HepG2 (cell line): Measurements from ENCODE around the gene CYB561. TPM values are rescaled to one million over a fixed set of nuclear protein-coding genes. Genes with fewer than 3 reads are reported as not detected.

Experiments used
- ATAC-seq: fragments of 200-7000 bp; cut with Tn5 transposase; 3 replicates; pipeline ENCODE4 v1.9.1; 2020; ENCODE audit warnings: mild to moderate bottlenecking, moderate library complexity
- BruUV-seq: library from RNA; stranded (reverse); fragments of 400-500 nt; replicated peaks from 2 replicates; lab custom pipeline; 2021; lab: Mats Ljungman, UMichigan
- CTCF ChIA-PET: fragments of 300-600 bp; formaldehyde crosslinking; extraction: SDS; loops from one replicate; lab custom pipeline; 2021; ENCODE audit warnings: low total read pairs, inconsistent platforms, low intra/inter-chr PET ratio; lab: Yijun Ruan, JAX
- POLR2A ChIA-PET: fragments of 350-600 bp; sonication (Branson Sonifier 250); formaldehyde crosslinking; loops from one replicate; lab custom pipeline; 2020; ENCODE audit warnings: antibody characterized with exemption, inconsistent platforms; lab: Yijun Ruan, JAX
- DNase-seq: peaks from one replicate; pipeline ENCODE4 v3.0.0-alpha.2; 2015; ENCODE audit warnings: low spot score
- FAIRE-seq: peaks from 3 replicates; lab custom pipeline; 2011; peaks lifted over from hg19 to GRCh38; lab: Jason Lieb, UNC
- H2AFZ ChIP-seq: one replicate; pipeline ENCODE4 v1.6.1; 2011; ENCODE audit warnings: low read length, inconsistent platforms
- H3K27ac ChIP-seq: fragments of 300-600 bp; 3 replicates; pipeline ENCODE4 v1.8.0; 2011; ENCODE audit warnings: mixed run types, mild to moderate bottlenecking, mixed read lengths, low read length, inconsistent platforms; ENCODE audit not compliant: insufficient read depth; ENCODE audit errors: extremely low read length
- H3K27me3 ChIP-seq, 2 experiments: fragments of 200-600 bp in 1 of 2; 2 replicates in 1 of 2; 3 replicates in 1 of 2; pipeline versions ENCODE4 v1.6.0 to v1.8.0; 2011; ENCODE audit warnings: low read length in 2 of 2, mild to moderate bottlenecking in 2 of 2, moderate library complexity in 2 of 2, inconsistent platforms in 1 of 2; ENCODE audit not compliant: insufficient read depth in 2 of 2, control insufficient read depth in 1 of 2
- H3K36me3 ChIP-seq, 2 experiments: fragments of 200-600 bp in 1 of 2; replicated peaks in 1 of 2; 2 replicates in 1 of 2; 3 replicates in 1 of 2; pipeline versions ENCODE4 v1.5.1 to v1.8.0; 2011; ENCODE audit warnings: low read length in 2 of 2, inconsistent platforms in 1 of 2; ENCODE audit not compliant: insufficient read depth in 2 of 2, control insufficient read depth in 1 of 2
- H3K4me1 ChIP-seq: 2 replicates; pipeline ENCODE4 v1.5.1; 2012; ENCODE audit warnings: low read length, inconsistent platforms; ENCODE audit not compliant: insufficient read depth
- H3K4me2 ChIP-seq: 2 replicates; pipeline ENCODE4 v1.6.0; 2011; ENCODE audit warnings: low read depth, low read length, inconsistent platforms
- H3K4me3 ChIP-seq, 3 experiments: fragments of 200-600 bp in 1 of 3; sonication (generic), shearing (Covaris generic) in 1 of 3; replicated peaks in 1 of 3; 2 replicates each; pipeline ENCODE4 v1.5.1; 2011 to 2016; ENCODE audit warnings: low read length in 3 of 3, inconsistent platforms in 2 of 3, low read depth in 2 of 3, mild to moderate bottlenecking in 2 of 3, control low read depth in 1 of 3, mixed read lengths in 1 of 3; ENCODE audit not compliant: insufficient read depth in 1 of 3
- H3K79me2 ChIP-seq: one replicate; pipeline ENCODE4 v1.6.1; 2011; ENCODE audit warnings: low read length, inconsistent platforms; ENCODE audit not compliant: insufficient read depth
- H3K9ac ChIP-seq: 2 replicates; pipeline ENCODE4 v1.6.0; 2011; ENCODE audit warnings: mild to moderate bottlenecking, low read depth, low read length, inconsistent platforms; ENCODE audit not compliant: insufficient read depth
- H3K9me3 ChIP-seq: 2 replicates; pipeline ENCODE4 v1.5.1; 2012; ENCODE audit warnings: mild to moderate bottlenecking, low read length
- H4K20me1 ChIP-seq: 2 replicates; pipeline ENCODE4 v1.6.0; 2011; ENCODE audit warnings: inconsistent platforms, mild to moderate bottlenecking, low read length, moderate library complexity; ENCODE audit not compliant: insufficient read depth
- PHF5A ChIP-seq: IDR thresholded peaks from one replicate; pipeline ENCODE4 v1.6.1; 2018; ENCODE audit warnings: low read depth, missing genetic modification reagents; ENCODE audit not compliant: unreplicated experiment
- XBP1 ChIP-seq: sonication (generic); formaldehyde crosslinking; IDR thresholded peaks from 2 replicates; pipeline ENCODE4 v1.5.0; 2020; ENCODE audit warnings: missing genetic modification reagents
- ZNF432 ChIP-seq: sonication (generic); formaldehyde crosslinking; IDR thresholded peaks from 2 replicates; pipeline ENCODE4 v1.5.0; 2020; ENCODE audit warnings: missing genetic modification reagents, mild to moderate bottlenecking, borderline replicate concordance
- ZNF678 ChIP-seq: sonication (generic); formaldehyde crosslinking; IDR thresholded peaks from 2 replicates; pipeline ENCODE4 v1.4.0; 2020; ENCODE audit warnings: mild to moderate bottlenecking, missing genetic modification reagents
- ZNF687 ChIP-seq: sonication (generic); formaldehyde crosslinking; IDR thresholded peaks from 2 replicates; pipeline ENCODE4 v1.5.1; 2020; ENCODE audit warnings: mild to moderate bottlenecking, missing genetic modification reagents, moderate library complexity
- ZSCAN21 ChIP-seq: sonication (generic); formaldehyde crosslinking; IDR thresholded peaks from 2 replicates; pipeline ENCODE4 v1.8.0; 2022; ENCODE audit warnings: mild to moderate bottlenecking, missing genetic modification reagents, moderate library complexity, borderline replicate concordance
- WGBS: methylation state at CpG from one replicate; pipeline ENCODE4 v1.1.6; 2017; ENCODE audit warnings: low lambda C conversion rate; 5-methylcytosine and 5-hydroxymethylcytosine counted together
- in situ Hi-C: cut with HindIII; loops from 2 replicates; pipeline ENCODE4 v1.10.0; 2017; ENCODE audit warnings: low pct_unique_long_range_greater_than_20kb; ENCODE audit not compliant: extremely low pct_ligation_motif_present
- intact Hi-C: fragments of 100-400 bp; cut with micrococcal nuclease; formaldehyde crosslinking; loops from one replicate; pipeline ENCODE4 v1.10.0; 2022; ENCODE audit not compliant: unreplicated experiment
- polyA plus RNA-seq, 8 experiments: library from polyadenylated mRNA; depleted of rRNA in 3 of 8; stranded (reverse) in 7 of 8; unstranded in 1 of 8; fragments of >200 nt; fragmentation: Illumina TruSeq in 4 of 8; extraction: Trizol in 4 of 8; gene quantifications; 2 replicates each; pipeline versions ENCODE4 v1.2.1 to v1.2.3, GENCODE V29; 2011 to 2016; ENCODE audit warnings: low read depth in 4 of 8, missing spikeins in 1 of 8, mixed read lengths in 1 of 8; ENCODE audit not compliant: insufficient read depth in 1 of 8
- total RNA-seq, 5 experiments: library from RNA; depleted of rRNA; stranded (reverse); fragments of >200 nt; fragmentation: Illumina TruSeq; extraction: Trizol; gene quantifications; 2 replicates each; pipeline ENCODE4 v1.2.3, GENCODE V29; 2016; ENCODE audit warnings: low read depth in 1 of 5
- TF ChIP-seq, protein P1 (sequence below): sonication (generic); formaldehyde crosslinking; IDR thresholded peaks from 2 replicates; pipeline ENCODE4 v1.8.0; 2023; ENCODE audit warnings: mild to moderate bottlenecking, missing genetic modification reagents

CYB561 gene
- total and polyA plus RNA-seq, 2 of the 13 experiments (the other 11 are each of a cell fraction or from before 2014, with no cell fraction given), result 1.5 to 6.7 TPM

DNA sequence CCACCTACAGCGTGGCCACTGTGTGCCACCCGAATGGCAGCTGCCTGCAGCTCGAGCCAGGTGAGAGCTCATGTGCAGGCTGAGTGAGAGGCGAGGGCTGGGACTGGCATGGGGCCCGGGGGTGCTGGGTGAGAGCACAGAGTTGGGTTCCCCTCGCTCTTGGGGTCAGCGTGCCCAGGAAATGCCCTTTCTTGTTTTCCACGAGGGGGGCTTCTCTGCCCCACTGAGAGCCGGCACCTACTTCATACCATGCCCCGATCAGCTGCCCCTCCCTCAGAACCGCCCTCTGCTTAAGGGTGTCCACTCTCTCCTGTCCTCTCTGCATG lies 40.9 kb upstream of the CYB561 start (continued):
- no peak for TF ChIP-seq XBP1 (CRISPR knock-in tag)
- TF ChIP-seq ZSCAN21 (CRISPR knock-in tag), result no peak
- TF ChIP-seq, protein P1, sequence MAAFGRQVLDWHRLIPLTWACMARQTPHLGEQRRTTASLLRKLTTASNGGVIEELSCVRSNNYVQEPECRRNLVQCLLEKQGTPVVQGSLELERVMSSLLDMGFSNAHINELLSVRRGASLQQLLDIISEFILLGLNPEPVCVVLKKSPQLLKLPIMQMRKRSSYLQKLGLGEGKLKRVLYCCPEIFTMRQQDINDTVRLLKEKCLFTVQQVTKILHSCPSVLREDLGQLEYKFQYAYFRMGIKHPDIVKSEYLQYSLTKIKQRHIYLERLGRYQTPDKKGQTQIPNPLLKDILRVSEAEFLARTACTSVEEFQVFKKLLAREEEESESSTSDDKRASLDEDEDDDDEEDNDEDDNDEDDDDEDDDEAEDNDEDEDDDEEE (CRISPR knock-in tag), result no peak
- TF ChIP-seq PHF5A (CRISPR knock-in tag), result no peak
- no peak for TF ChIP-seq ZNF432 (CRISPR knock-in tag)

DNA sequence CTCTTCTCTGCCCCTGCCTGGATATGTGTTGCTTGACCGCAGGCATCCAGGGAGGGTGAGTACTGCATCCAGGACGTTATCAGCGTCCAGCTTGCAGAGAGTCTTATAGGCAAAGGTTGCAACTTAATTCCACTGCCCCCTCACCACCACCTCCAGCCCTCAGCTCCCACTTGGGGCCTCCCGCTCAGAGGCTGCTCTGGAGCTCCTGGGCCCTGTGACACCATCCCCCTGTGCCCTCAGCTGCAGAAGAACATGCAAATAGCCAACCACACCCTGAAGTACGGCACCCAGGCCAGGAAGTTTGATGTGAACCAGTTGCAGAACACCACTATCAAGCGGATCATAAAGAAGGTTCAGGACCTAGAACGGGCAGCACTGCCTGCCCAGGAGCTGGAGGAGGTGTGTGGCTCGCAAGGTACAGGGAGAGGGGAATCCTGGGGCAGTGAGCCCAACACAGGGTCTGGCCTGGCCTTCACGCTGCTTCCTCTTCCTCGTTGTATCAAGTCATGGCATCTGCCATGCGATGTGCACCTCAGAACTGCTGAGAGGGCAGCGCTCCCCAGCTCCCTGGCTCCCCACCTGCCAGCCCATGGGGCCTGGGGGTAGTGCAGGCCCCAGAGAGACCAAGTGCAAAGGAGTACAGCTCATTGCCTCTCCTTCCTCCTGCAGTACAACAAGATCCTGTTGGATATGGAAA lies 40.4 kb upstream of the CYB561 start:
- ATAC-seq, result no peak
- in situ Hi-C loops, result no loop called here

More for the DNA sequence above, 40.4 kb upstream of the CYB561 start:
- Histone ChIP-seq H3K4me1 (no peaks in the 10 kb centered on the region), H3K4me2 (no peak overlapping the region), H3K27ac (no peak overlapping the region), H4K20me1 (no peaks in the 10 kb centered on the region), H3K27me3 (peaks cover 20 to 80% of the 10 kb centered on the region in 2 experiments), H3K9ac (no peak overlapping the region), H3K4me3 (no peak overlapping the region), H3K9me3 (no peaks in the 10 kb centered on the region), H2AFZ (no peak overlapping the region), H3K36me3 (no peaks in the 10 kb centered on the region), H3K79me2 (no peaks in the 10 kb centered on the region)
- DNase-seq (no peak), FAIRE-seq (no peak)
- 13% methylated on average over 11 of the region's 12 CpGs for WGBS
- intact Hi-C loops, result no loop called here
- TF ChIP-seq ZNF687 (CRISPR knock-in tag), result 0 out of 2 replicates have a peak, but pooled peaks have one; percentile 16
- no peak for TF ChIP-seq ZNF678 (CRISPR knock-in tag)
- ChIA-PET CTCF (no interaction called here), POLR2A (no interaction called here)
- BruUV-seq, result no TSS peak
